ENCODE results near the gene TSPEAR.
A peak's percentile ranks its signal among the peaks of the same experiment; 100 is the strongest.

Gene TSPEAR

GRCh38 chr21:44722731-44723130, 11.4 kb upstream of the TSPEAR start:
- DNase-seq (ENCODE audit: low read depth, low spot score): no peak

- DNase-seq (ENCODE audit: low read depth, low spot score): no peak
These were observed 8.8 kb upstream of the TSPEAR start for GRCh38 chr21:44720170-44720569.

GRCh38 chr21:44718571-44718970, 7.2 kb upstream of the TSPEAR start:
- DNase-seq (ENCODE audit: low read depth, low spot score): peak; percentile 84

GRCh38 chr21:44718093-44718492, 6.7 kb upstream of the TSPEAR start:
- no peak for DNase-seq (ENCODE audit: low read depth, low spot score)

- DNase-seq (ENCODE audit: low read depth, low spot score): no peak
These were observed 5.6 kb upstream of the TSPEAR start for GRCh38 chr21:44716984-44717383.

- no peak for DNase-seq (ENCODE audit: low read depth, low spot score)
These were observed 3.5 kb upstream of the TSPEAR start for GRCh38 chr21:44714905-44715304.

- DNase-seq (ENCODE audit: low read depth, low spot score): no peak
These were observed 2.5 kb upstream of the TSPEAR start for GRCh38 chr21:44713846-44714245.

GRCh38 chr21:44713130-44713529, 1.8 kb upstream of the TSPEAR start:
- DNase-seq (ENCODE audit: low read depth, low spot score): no peak

GRCh38 chr21:44712203-44713028, 1.0 kb upstream of the TSPEAR start:
- no peak for DNase-seq (ENCODE audit: low read depth, low spot score)

- peak; percentile 58 for DNase-seq (ENCODE audit: low read depth, low spot score)
These were observed 531 bp downstream of the TSPEAR start for GRCh38 chr21:44710756-44711326.

GRCh38 chr21:44710294-44710665, 1.1 kb downstream of the TSPEAR start:
- no peak for DNase-seq (ENCODE audit: low read depth, low spot score)

- no peak for DNase-seq (ENCODE audit: low read depth, low spot score)
These were observed 1.7 kb downstream of the TSPEAR start for GRCh38 chr21:44709426-44710293.

- no peak for DNase-seq (ENCODE audit: low read depth, low spot score)
These were observed 2.4 kb downstream of the TSPEAR start for GRCh38 chr21:44708866-44709425.

GRCh38 chr21:44708213-44708865, 3.0 kb downstream of the TSPEAR start:
- DNase-seq (ENCODE audit: low read depth, low spot score): peak; percentile 68

GRCh38 chr21:44706706-44707581, 4.4 kb downstream of the TSPEAR start:
- no peak for DNase-seq (ENCODE audit: low read depth, low spot score)

- no peak for DNase-seq (ENCODE audit: low read depth, low spot score)
These were observed 5.2 kb downstream of the TSPEAR start for GRCh38 chr21:44706026-44706705.

GRCh38 chr21:44704636-44705001, 6.8 kb downstream of the TSPEAR start:
- no peak for DNase-seq (ENCODE audit: low read depth, low spot score)

- DNase-seq (ENCODE audit: low read depth, low spot score): no peak
These were observed 7.4 kb downstream of the TSPEAR start for GRCh38 chr21:44703731-44704635.
